GM18520 (cell line): ENCODE data around the gene ZFP82.

ENCODE experiments used
- ATAC-seq: cut with Tn5 transposase; IDR thresholded peaks from one replicate; pipeline ENCODE4 v1.9.1; 2021; ENCODE audit not compliant: unreplicated experiment

The ZFP82 gene

GRCh38 chr19:36373638-36374156, 44.7 kb downstream of the ZFP82 start:
- ATAC-seq, result no peak

DNA sequence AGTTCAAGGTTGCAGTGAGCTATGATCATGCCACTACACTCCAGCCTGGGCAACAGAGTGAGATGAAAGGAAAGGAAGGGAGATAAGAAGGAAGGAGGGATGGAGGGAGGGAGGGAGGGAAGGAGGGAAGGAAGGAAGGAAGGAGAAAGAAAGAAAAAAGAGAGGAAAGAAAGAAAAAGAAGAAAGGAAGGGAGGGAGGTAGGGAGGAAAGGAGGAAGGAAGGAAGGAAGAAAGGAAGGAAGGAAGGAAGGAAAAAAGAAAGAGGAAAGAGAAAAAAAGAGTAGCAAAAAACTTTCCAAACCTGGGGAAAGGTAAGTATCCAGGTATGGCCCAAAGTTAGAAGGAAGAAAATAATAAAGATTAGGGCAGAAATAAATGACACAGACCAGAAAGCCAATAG, 46.6 kb downstream of the ZFP82 start:
- ATAC-seq, result no peak

- no peak for ATAC-seq
Observed at GRCh38 chr19:36363845-36364244, 54.6 kb downstream of the ZFP82 start.
